HEK293 (cell line): ENCODE results near the gene PRDM7.

Experiments
- CTCF ChIA-PET: fragments of 350-600 bp; formaldehyde crosslinking; extraction: SDS; loops from one replicate; lab custom pipeline; 2021; ENCODE audit warnings: antibody characterized with exemption; lab: Yijun Ruan, JAX
- POLR2A ChIA-PET: fragments of 300-600 bp; formaldehyde crosslinking; extraction: SDS; loops from one replicate; lab custom pipeline; 2020; ENCODE audit warnings: antibody characterized with exemption, inconsistent platforms; lab: Yijun Ruan, JAX
- H3K27ac ChIP-seq: fragments of 200-500 bp; sonication (Bioruptor generic); 2 replicates; pipeline ENCODE4 v1.5.1; 2014; ENCODE audit warnings: low read depth, low read length, control low read depth, inconsistent platforms; ENCODE audit errors: extremely low read depth
- H3K36me3 ChIP-seq, 2 experiments: fragments of 200-500 bp in 1 of 2; sonication (Bioruptor generic) in 1 of 2; 1 replicate in 1 of 2; 2 replicates in 1 of 2; pipeline ENCODE4 v1.5.1; 2014 to 2017; ENCODE audit warnings: inconsistent platforms in 2 of 2, low read length in 2 of 2; ENCODE audit not compliant: control insufficient read depth in 2 of 2, insufficient read depth in 1 of 2
- H3K4me1 ChIP-seq: fragments of 200-500 bp; sonication (Bioruptor generic); 2 replicates; pipeline ENCODE4 v1.5.1; 2014; ENCODE audit warnings: mild to moderate bottlenecking, low read length, inconsistent platforms; ENCODE audit not compliant: control insufficient read depth, insufficient read depth
- H3K4me3 ChIP-seq: 2 replicates; pipeline ENCODE4 v1.5.1; 2011; ENCODE audit warnings: low read depth, mild to moderate bottlenecking, control low read depth, low read length, moderate library complexity
- H3K9me3 ChIP-seq: fragments of 200-500 bp; sonication (Bioruptor generic); 2 replicates; pipeline ENCODE4 v1.5.1; 2014; ENCODE audit warnings: low read depth, low read length, inconsistent platforms; ENCODE audit not compliant: control insufficient read depth, insufficient read depth
- BCL11A ChIP-seq: fragments of 450-650 bp; formaldehyde crosslinking; IDR thresholded peaks from 2 replicates; pipeline ENCODE4 v1.5.1; 2016; ENCODE audit warnings: low read depth, missing biosample characterization, missing genetic modification characterization
- ELK4 ChIP-seq: IDR thresholded peaks from 2 replicates; pipeline ENCODE4 v1.6.1; 2011; ENCODE audit warnings: mild to moderate bottlenecking, low read depth, low read length, borderline replicate concordance
- HOXA7 ChIP-seq: sonication (generic); formaldehyde crosslinking; IDR thresholded peaks from 2 replicates; pipeline ENCODE4 v1.8.1; 2022; ENCODE audit warnings: missing genetic modification reagents, borderline replicate concordance
- PBX3 ChIP-seq: sonication (generic); formaldehyde crosslinking; IDR thresholded peaks from 2 replicates; pipeline ENCODE4 v1.8.1; 2022; ENCODE audit warnings: mild to moderate bottlenecking, moderate library complexity, missing genetic modification reagents
- PRDM1 ChIP-seq: fragments of 450-650 bp; formaldehyde crosslinking; IDR thresholded peaks from 2 replicates; pipeline ENCODE4; 2016; ENCODE audit warnings: missing biosample characterization, missing genetic modification characterization
- PRDM10 ChIP-seq: fragments of 450-650 bp; formaldehyde crosslinking; IDR thresholded peaks from 2 replicates; pipeline ENCODE4 v1.5.1; 2016; ENCODE audit warnings: missing biosample characterization, missing genetic modification characterization
- PRDM6 ChIP-seq: fragments of 450-650 bp; formaldehyde crosslinking; IDR thresholded peaks from 2 replicates; pipeline ENCODE4 v1.5.1; 2017; ENCODE audit warnings: missing biosample characterization, missing genetic modification characterization
- RBAK ChIP-seq: fragments of 450-650 bp; formaldehyde crosslinking; IDR thresholded peaks from 2 replicates; pipeline ENCODE4 v1.5.1; 2016; ENCODE audit warnings: missing biosample characterization, missing genetic modification characterization
- ZBTB17 ChIP-seq: fragments of 450-650 bp; formaldehyde crosslinking; IDR thresholded peaks from 2 replicates; pipeline ENCODE4 v1.5.1; 2016; ENCODE audit warnings: missing biosample characterization, missing genetic modification characterization
- ZNF211 ChIP-seq: fragments of 450-650 bp; formaldehyde crosslinking; IDR thresholded peaks from 2 replicates; pipeline ENCODE4 v1.5.1; 2016; ENCODE audit warnings: low read depth, missing biosample characterization, missing genetic modification characterization
- ZNF223 ChIP-seq: fragments of 450-650 bp; formaldehyde crosslinking; IDR thresholded peaks from 2 replicates; pipeline ENCODE4 v1.5.1; 2016; ENCODE audit warnings: missing biosample characterization, missing genetic modification characterization
- ZNF366 ChIP-seq: fragments of 450-650 bp; formaldehyde crosslinking; conservative IDR thresholded peaks from 2 replicates; pipeline ENCODE4 v1.5.1; 2016; ENCODE audit warnings: missing biosample characterization, missing genetic modification characterization
- ZNF391 ChIP-seq: fragments of 450-650 bp; formaldehyde crosslinking; IDR thresholded peaks from 2 replicates; pipeline ENCODE4 v1.5.1; 2016; ENCODE audit warnings: low read depth, missing biosample characterization, missing genetic modification characterization, borderline replicate concordance
- ZNF404 ChIP-seq: fragments of 450-650 bp; formaldehyde crosslinking; IDR thresholded peaks from 2 replicates; pipeline ENCODE4 v1.5.1; 2017; ENCODE audit warnings: missing biosample characterization, missing genetic modification characterization
- ZNF514 ChIP-seq: fragments of 450-650 bp; formaldehyde crosslinking; IDR thresholded peaks from 2 replicates; pipeline ENCODE4 v1.5.1; 2016; ENCODE audit warnings: missing biosample characterization, missing genetic modification characterization
- ZNF549 ChIP-seq: fragments of 450-650 bp; IDR thresholded peaks from 2 replicates; pipeline ENCODE4 v1.5.1; 2018; ENCODE audit warnings: missing biosample characterization, missing genetic modification characterization, mild to moderate bottlenecking, inconsistent platforms, moderate library complexity
- ZNF830 ChIP-seq: fragments of 450-650 bp; IDR thresholded peaks from 2 replicates; pipeline ENCODE4 v1.5.0; 2018; ENCODE audit warnings: missing biosample characterization, missing genetic modification characterization, low read depth, mild to moderate bottlenecking, moderate library complexity
- ZSCAN23 ChIP-seq: fragments of 450-650 bp; formaldehyde crosslinking; IDR thresholded peaks from 2 replicates; pipeline ENCODE4 v1.5.1; 2016; ENCODE audit warnings: missing biosample characterization, missing genetic modification characterization
- ZSCAN30 ChIP-seq: fragments of 450-650 bp; IDR thresholded peaks from 2 replicates; pipeline ENCODE4 v1.5.1; 2018; ENCODE audit warnings: missing biosample characterization, mild to moderate bottlenecking, missing genetic modification characterization, moderate library complexity
- ZXDB ChIP-seq: fragments of 450-650 bp; formaldehyde crosslinking; IDR thresholded peaks from 2 replicates; pipeline ENCODE4 v1.5.1; 2016; ENCODE audit warnings: missing biosample characterization, missing genetic modification characterization

Gene PRDM7

GRCh38 chr16:90072442-90073105, 4.6 kb downstream of the PRDM7 start:
- no peak overlapping the region for H3K27ac ChIP-seq
- H3K4me1 ChIP-seq: no peaks in the 10 kb centered on the region
- TF ChIP-seq RBAK (tag by site-specific recombination) (no peak), HOXA7 (CRISPR knock-in tag) (no peak), ZBTB17 (tag by site-specific recombination) (no peak), ZNF404 (no peak), ZSCAN30 (tag by site-specific recombination) (no peak), ZXDB (tag by site-specific recombination) (no peak), ZSCAN23 (tag by site-specific recombination) (no peak), ELK4 (no peak), ZNF223 (tag by site-specific recombination) (no peak), PRDM1 (no peak), PBX3 (CRISPR knock-in tag) (no peak)
- TF ChIP-seq, all 188 proteins: peak for 0
- Histone ChIP-seq H3K36me3 (no peaks in the 10 kb centered on the region), H3K9me3 (no peaks in the 10 kb centered on the region), H3K4me3 (no peak overlapping the region)
- ChIA-PET CTCF (no interaction called here), POLR2A (interaction anchor here (1.0 kb wide), 1 partner anchor 9 kb away, joined by 3 read pairs; no protein-coding TSS in a partner anchor)

- CTCF ChIA-PET: interaction anchor here (2.3 kb wide), 1 partner anchor 11 kb away, joined by 11 read pairs; no protein-coding TSS in a partner anchor
- no peaks in the 10 kb centered on the region for H3K4me1 ChIP-seq
- no peaks in the 10 kb centered on the region for H3K36me3 ChIP-seq
- POLR2A ChIA-PET: no interaction called here
- no peak overlapping the region for H3K27ac ChIP-seq
- H3K4me3 ChIP-seq: no peak overlapping the region
- no peaks in the 10 kb centered on the region for H3K9me3 ChIP-seq
- TF ChIP-seq ZNF549 (tag by site-specific recombination): no peak
- no peak for TF ChIP-seq PRDM6 (tag by site-specific recombination)
- TF ChIP-seq ZNF223 (tag by site-specific recombination): no peak
- TF ChIP-seq PRDM10 (tag by site-specific recombination): no peak
- no peak for TF ChIP-seq BCL11A (tag by site-specific recombination)
- TF ChIP-seq ZNF211 (tag by site-specific recombination): no peak
- no peak for TF ChIP-seq ZNF366 (tag by site-specific recombination)
- no peak for TF ChIP-seq ZNF514
- no peak for TF ChIP-seq ZNF391 (tag by site-specific recombination)
- no peak for TF ChIP-seq ZNF830 (tag by site-specific recombination)
Measured at GRCh38 chr16:90070440-90070839, 6.7 kb downstream of the PRDM7 start.
